Stimulated activated CD8-positive, alpha-beta memory T cell treated with anti-CD3 and anti-CD28 coated beads, Interleukin-4, amount 100 ng/mL, for 48 hours (primary cell): Measurements from ENCODE around the gene PLEKHG5.
"Not testable (repeated sequence)": the region's sequence is repeated elsewhere in the genome, so short reads cannot be mapped to it uniquely, and the experiment has no call there.

Source experiments
- DNase-seq: peaks from one replicate; pipeline ENCODE4 v3.0.0-alpha.2; 2020

Gene PLEKHG5

GRCh38 chr1:6461538-6462411 lies 29.7 kb downstream of the PLEKHG5 start:
- DNase-seq, result no peak

GRCh38 chr1:6461051-6461530 lies 30.4 kb downstream of the PLEKHG5 start:
- no peak for DNase-seq

GRCh38 chr1:6460301-6461050 lies 31.0 kb downstream of the PLEKHG5 start:
- DNase-seq, result peak; percentile 83

- peak; percentile 57 for DNase-seq
Observed at GRCh38 chr1:6459850-6460265, 31.6 kb downstream of the PLEKHG5 start.

- no peak for DNase-seq
Observed at GRCh38 chr1:6456800-6457466, 34.5 kb downstream of the PLEKHG5 start.

GRCh38 chr1:6455752-6456520 lies 35.5 kb downstream of the PLEKHG5 start:
- DNase-seq, result not testable (repeated sequence)

- DNase-seq, result peak; percentile 43
Observed at GRCh38 chr1:6454856-6455751, 36.4 kb downstream of the PLEKHG5 start.

GRCh38 chr1:6453895-6454855 lies 37.3 kb downstream of the PLEKHG5 start:
- DNase-seq, result not testable (repeated sequence)

GRCh38 chr1:6450943-6451373 lies 40.5 kb downstream of the PLEKHG5 start:
- no peak for DNase-seq

GRCh38 chr1:6450486-6450885 lies 41.0 kb downstream of the PLEKHG5 start:
- DNase-seq, result not testable (repeated sequence)

- DNase-seq, result no peak
Observed at GRCh38 chr1:6450005-6450450, 41.4 kb downstream of the PLEKHG5 start.

- DNase-seq, result no peak
Observed at GRCh38 chr1:6448749-6449631, 42.5 kb downstream of the PLEKHG5 start.

- DNase-seq, result no peak
Observed at GRCh38 chr1:6447818-6448748, 43.4 kb downstream of the PLEKHG5 start.

- DNase-seq, result no peak
Observed at GRCh38 chr1:6447016-6447817, 44.2 kb downstream of the PLEKHG5 start.

GRCh38 chr1:6446665-6447015 lies 44.8 kb downstream of the PLEKHG5 start:
- no peak for DNase-seq

- DNase-seq, result not testable (repeated sequence)
Observed at GRCh38 chr1:6445929-6446328, 45.5 kb downstream of the PLEKHG5 start.
